NCI-H69 (cell line): ENCODE data around the gene C10orf71.

Experiments
- DNase-seq: peaks from one replicate; lab custom pipeline; 2025; lab: John Stamatoyannopoulos, UW

Gene C10orf71

GRCh38 chr10:49318755-49319154 lies 19.8 kb downstream of the C10orf71 start:
- DNase-seq = no peak

GRCh38 chr10:49319206-49319605 lies 20.2 kb downstream of the C10orf71 start:
- DNase-seq = no peak

DNA sequence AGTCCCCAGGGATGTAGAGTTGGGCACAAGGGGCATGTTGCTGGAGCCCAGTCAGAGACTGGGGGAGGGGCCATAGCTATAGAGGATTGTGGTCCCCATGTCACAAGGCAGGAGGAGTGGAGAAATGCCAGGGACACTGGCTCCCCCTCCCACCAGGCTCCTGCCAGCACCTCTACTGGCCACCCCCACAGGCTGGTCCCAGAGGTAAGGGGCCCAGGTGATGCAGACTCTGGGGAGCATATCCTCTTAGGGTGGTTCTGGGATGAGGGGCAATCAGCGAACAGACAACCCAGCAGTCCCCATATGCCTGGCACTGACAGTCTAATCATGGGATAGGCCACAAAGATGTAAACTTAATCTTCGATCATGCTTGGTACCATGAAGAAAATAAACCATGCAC lies 21.2 kb downstream of the C10orf71 start:
- no peak for DNase-seq

DNA sequence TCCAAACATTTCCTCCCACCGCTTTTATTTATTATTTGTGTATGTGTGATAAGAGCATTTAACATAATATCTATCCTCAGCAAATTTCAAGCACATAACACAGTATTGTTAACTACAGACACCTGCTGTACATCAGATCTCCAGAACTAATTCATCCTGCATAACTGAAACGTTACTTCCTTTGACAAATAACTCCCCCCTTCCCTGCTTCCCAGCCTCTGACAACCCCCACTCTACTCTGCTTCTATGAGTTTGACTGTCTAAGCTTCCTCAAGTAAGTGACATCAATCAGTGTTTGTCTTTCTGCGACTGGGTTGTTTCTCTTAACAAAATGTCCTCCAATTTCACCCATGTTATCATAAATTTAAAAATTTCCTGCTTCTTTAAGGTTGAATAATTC lies 22.1 kb downstream of the C10orf71 start:
- DNase-seq = no peak

GRCh38 chr10:49322371-49323170 lies 23.6 kb downstream of the C10orf71 start:
- DNase-seq = no peak

DNA sequence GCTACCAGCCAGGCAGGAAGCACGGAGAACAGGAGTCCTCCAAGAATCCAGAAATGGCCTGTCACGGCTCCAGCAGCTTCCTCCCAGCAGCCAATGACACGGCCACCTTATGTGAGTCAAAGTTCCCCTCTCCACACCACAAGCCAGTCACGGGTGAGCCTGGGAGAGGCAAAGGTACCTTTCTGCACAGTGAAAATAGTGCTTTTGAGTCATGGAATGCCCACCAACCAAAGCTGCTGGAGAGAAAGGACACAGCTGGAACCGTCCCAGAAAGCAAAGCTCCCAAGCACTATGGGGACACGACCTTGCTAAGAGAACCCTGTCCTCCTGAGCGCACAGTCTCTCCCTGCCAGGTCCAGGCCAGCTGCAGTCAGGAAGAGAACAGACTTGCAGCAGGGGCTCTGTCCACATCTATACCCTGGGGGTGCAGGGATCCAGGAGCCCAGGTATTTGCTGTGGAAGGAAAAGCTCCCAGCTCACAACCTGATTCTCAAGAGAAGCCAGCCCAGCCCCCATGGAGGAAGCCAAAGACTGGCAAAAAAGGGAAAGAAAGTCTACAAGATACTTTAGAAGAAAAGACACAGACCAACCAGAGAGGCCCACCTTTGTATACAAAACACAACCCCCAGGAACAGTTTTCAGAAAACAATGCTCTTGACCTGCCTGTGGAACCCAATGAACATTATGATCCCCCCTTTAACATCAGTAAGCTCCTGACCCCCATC lies 24.4 kb downstream of the C10orf71 start:
- DNase-seq = peak; percentile 11

GRCh38 chr10:49323896-49324270 lies 24.9 kb downstream of the C10orf71 start:
- no peak for DNase-seq

DNA sequence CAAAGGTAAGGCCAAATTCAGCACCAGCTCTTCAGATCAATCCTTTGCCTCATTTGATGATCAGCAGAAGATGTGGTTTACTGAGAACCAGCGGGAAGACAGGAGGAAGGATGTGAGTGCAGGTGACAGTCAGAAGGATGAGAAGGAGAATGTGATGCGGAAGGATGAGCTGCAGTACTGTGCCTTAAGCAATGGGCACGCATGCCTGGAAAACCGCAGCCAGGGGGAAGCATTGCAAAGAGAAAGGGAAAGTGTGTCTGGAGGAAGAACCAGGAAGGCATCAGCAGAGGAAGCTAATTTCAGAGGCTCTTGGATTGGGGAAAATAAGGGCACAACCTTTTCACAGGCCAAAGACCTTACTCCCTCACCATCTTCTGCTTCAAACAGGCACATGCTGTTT lies 25.7 kb downstream of the C10orf71 start:
- peak; percentile 30 for DNase-seq

DNA sequence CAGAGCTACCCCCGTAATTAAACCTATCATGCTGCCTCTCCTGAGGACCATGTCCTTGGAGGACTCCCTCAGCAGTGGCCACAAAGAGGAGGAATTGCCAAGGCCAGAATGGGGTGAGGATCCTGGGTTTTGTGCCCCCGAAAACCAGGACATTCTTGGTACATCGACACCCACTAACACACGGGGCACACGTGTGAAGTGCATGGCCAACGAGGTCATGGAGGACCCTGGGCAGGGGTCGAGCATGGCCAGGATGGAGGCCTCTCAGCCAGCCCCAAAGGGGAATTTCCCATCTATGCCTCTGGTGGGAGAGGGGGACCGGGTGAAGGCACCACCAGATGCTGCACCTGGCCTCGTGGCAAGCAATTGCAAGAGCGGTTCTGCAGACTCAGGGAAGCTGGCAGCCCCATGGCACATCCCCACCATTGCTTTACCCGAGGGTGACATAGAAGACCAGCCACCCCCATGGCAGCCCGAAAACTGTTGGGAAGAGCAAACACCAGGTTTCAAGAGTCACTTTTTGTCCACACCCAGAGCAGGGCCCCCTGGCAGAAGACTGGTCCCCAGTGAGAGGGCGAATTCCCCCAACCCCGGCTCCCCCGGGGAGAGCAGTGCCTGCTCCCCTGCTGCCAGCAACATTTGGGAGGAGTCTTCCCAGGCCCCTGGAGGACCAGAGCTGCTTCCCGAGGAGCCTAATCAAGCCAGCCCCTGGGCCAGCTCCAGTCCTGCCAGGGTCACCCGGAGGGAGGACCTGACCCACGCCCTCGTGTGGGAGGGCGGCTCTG lies 26.4 kb downstream of the C10orf71 start:
- no peak for DNase-seq

DNA sequence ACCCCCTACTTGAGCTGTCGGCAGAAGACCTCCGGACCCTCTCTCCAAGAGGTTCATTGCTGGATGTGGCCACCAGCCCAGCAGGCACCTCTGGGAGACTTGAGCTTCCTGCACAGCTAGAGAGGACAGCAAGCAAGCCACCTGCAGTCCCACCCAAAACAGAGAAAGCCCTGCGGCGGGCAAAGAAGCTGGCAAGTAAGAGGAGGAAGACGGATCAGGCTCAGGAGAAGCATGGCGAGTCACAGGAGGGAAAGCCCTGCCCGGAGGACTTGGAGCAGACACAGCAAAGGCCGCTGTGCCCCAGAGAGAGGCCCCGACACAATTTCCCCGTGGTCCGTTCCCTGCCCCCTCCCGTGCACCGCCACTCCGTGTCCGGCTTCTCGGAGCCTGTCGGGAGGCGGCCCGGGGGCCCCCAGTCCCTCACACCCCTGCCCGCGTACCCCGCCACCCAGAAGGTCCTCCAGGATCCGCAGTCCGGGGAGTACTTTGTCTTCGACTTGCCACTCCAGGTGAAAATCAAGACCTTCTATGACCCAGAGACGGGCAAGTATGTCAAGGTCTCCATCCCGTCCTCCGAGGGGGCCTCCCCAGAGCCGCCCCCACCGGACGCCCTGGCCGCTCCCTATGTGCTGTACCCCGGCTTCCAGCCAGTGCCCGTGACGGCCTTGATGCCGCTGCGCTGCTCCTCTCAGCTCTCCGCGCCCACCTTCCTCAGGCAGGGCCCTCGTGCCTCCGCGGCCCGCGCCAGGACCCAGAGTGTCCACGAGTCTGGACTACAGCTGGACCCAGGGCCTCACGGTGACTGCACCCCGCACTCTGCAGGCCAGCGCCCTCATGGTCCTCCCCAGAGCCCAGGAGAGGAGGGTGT lies 27.2 kb downstream of the C10orf71 start:
- no peak for DNase-seq

DNA sequence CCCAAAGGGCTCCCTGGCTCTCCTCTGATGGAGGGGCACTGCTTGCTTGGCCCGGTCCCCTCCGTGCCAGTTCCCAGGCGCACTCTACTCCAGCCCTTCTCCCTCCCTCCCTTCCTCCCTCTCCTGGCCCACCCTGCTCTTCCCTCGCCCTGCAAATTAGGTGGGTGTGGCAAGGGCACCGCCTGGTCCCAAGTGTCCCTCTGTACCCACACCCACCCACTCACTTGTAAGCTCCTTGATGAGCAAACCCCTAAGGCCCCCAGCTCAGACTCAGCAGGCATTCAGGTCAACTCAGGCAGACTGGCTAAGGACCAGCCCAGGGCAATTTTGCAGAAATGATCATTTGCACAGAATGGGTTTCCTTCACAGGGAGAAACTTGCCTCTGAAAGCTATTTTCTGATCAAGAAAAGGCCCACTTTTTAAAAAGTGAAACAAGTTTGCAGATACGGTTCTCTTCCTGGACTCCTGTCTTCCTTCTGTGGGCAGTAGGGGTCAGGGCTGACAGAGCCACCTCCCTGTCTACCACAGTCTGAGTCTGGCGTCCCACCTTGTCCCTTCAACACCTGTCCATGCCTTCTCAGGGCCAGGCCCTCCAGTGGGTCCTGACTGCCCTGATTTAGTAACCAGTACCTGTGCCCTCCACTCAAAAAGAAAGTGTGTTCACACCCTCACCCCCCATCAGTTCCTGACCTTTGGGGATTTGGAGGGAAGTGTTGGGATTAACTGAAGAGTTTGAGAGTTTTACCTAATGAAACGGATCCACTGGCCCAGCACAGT lies 28.3 kb downstream of the C10orf71 start:
- no peak for DNase-seq

- DNase-seq = peak; percentile 5
These were observed 29.6 kb downstream of the C10orf71 start for GRCh38 chr10:49328401-49329145.

DNA sequence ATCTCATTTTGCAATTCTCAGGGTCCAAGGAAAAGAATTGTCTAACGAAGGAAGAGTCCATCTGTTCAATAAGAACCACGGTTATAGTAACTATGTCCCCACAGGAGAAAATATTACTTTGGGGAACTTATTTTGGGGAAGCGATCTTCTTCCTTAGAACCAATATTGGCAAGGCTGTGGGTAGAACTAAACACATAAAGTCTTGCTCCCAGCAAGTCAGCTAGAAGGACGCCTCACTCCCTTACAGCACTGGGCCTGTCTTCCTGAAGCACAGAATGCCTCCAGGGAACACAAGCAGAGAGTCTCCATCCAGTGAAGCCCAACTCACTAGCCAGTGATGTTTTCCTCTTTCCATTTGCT lies 30.2 kb downstream of the C10orf71 start:
- no peak for DNase-seq

- no peak for DNase-seq
These were observed 31.2 kb downstream of the C10orf71 start for GRCh38 chr10:49330127-49330665.

DNA sequence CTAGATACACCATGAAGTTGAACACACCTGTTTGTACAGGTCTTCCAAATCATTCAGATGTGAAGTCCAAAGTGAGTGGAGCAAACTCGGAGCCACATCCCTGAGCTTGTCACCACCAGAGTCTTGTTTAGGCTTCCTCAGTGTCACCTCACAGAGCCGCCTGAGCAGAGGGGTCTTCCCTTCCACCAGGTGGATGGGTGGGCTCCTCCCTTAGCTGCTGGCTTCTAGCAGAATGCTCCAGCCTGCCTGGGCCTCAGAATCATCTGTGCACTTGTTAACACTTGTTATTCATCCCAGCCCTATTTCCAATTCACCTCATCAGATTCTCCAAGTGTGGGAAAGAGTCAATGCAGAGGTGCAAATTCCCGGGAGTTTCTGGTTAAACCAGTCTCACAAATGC lies 32.5 kb downstream of the C10orf71 start:
- DNase-seq = no peak

GRCh38 chr10:49332333-49332732 lies 33.4 kb downstream of the C10orf71 start:
- DNase-seq = no peak

DNA sequence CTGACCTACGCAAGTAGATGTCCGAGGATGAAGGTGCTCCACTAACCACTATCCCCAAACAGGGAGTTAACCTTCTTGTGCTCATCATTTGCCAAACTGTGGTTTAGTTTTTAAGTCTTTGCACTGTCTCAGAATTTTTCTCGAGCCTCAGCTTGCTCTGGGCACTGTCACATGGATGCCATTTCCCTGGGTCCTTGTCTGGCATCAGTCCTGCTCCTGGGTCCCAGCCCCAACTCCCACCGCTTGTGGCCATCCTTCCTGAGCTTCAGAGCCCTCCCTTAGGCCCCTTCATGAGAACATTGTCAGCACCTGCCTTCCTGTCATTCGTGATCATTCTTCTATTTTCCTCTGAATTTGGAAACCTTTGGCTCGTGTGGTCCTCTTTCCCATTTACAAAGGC lies 33.8 kb downstream of the C10orf71 start:
- DNase-seq = no peak

GRCh38 chr10:49333192-49333591 lies 34.2 kb downstream of the C10orf71 start:
- DNase-seq = no peak

GRCh38 chr10:49334964-49335363 lies 36.0 kb downstream of the C10orf71 start:
- no peak for DNase-seq

DNA sequence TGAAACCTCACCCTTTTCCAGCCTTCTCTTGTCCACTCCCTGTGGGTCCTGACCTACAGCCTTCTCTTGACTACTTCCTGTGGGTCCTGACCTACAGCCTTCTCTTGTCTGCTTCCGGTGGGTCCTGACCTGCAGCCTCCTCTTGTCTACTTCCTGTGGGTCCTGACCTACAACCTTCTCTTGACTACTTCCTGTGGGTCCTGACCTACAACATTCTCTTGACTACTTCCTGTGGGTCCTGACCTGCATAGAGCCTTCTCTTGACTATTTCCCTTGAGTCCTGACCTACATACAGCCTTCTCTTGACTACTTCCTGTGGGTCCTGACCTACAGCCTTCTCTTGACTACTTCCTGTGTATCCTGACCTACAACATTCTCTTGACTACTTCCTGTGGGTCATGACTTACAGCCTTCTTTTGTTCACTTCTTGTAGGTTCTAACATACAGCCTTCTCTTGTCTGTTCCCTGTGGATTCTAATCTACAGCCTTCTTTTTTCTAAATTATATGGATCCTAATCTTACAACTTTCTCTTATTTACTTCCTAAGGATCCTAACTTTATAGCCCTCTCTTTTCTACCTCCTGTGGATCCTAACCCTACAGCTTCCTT lies 36.5 kb downstream of the C10orf71 start:
- DNase-seq = no peak
